SU-DHL-6 (cell line): ENCODE results near the gene TRIM2.

Source experiments
- CTCF ChIP-seq: fragments of 200-600 bp; sonication (generic); IDR thresholded peaks from one replicate; pipeline ENCODE4 v1.5.1; 2017; ENCODE audit warnings: antibody characterized with exemption, mild to moderate bottlenecking, low read length, moderate library complexity; ENCODE audit not compliant: insufficient read depth, poor library complexity, severe bottlenecking
- EZH2phosphoT487 ChIP-seq: fragments of 200-600 bp; sonication (generic), shearing (Covaris generic); conservative IDR thresholded peaks from 2 replicates; pipeline ENCODE4 v1.6.1; 2018; ENCODE audit warnings: mild to moderate bottlenecking, antibody characterized with exemption, low read length, moderate library complexity, mixed read lengths

GRCh38 chr4:153275380-153276276 is 71.4 kb downstream of the TRIM2 start:
- TF ChIP-seq CTCF (no peak), EZH2phosphoT487 (no peak)
